Suprapubic skin (tissue), 4 donors: ENCODE measurements around the gene ACSS1.

ENCODE experiments used
- POLR2A ChIP-seq, 2 donors: fragments of 450-650 bp; IDR thresholded peaks; one replicate each; pipeline ENCODE4 v1.6.1; 2017; ENCODE audit warnings: antibody characterized with exemption in 2 of 2, mild to moderate bottlenecking in 2 of 2, moderate library complexity in 2 of 2
- POLR2AphosphoS5 ChIP-seq, 3 donors: sonication (generic); formaldehyde crosslinking; IDR thresholded peaks; one replicate each; pipeline ENCODE4 v1.6.1; 2017; ENCODE audit warnings: antibody characterized with exemption in 3 of 3
- TF ChIP-seq, protein P1 (sequence below), 2 donors: fragments of 200-600 bp in 1 of 2; fragments of 450-650 bp in 1 of 2; sonication (generic) in 1 of 2; IDR thresholded peaks; one replicate each; pipeline ENCODE4 v1.5.1; 2016 to 2019; ENCODE audit warnings: antibody characterized with exemption in 2 of 2, mild to moderate bottlenecking in 1 of 2, moderate library complexity in 1 of 2

DNA sequence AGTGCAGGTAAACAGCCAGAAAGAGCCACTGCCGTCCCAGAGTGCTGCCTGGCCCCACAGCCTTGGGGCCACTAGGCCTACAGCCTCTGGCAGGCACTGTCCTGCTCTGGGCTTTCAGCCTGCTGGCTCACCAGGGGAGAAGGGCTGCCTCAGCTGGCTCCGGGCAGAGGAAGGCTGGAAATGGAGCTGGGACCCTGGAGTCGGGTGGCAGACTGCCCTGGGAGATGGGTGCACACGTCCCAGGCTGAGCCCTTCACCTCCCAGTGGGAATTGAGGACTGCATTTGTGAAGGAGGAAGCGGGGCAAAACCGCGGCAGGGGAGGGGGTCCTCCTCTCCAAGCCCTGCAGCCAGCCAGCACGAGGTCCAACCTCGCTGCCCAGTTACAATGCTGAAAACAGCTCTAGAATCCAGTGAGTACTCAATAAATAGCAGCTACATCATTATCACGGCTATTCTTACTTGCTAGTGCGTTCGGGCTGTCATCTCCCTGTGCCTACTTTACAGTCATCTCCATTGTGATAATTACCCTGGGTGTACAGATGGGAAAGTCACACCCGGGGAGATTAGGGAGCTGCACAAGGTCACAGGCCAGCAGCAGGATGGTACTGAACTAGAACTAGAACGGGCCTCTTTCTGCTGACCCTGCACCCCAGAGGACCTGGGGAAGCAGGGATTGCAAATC lies 13.1 kb downstream of the ACSS1 start:
- TF ChIP-seq, protein P1, sequence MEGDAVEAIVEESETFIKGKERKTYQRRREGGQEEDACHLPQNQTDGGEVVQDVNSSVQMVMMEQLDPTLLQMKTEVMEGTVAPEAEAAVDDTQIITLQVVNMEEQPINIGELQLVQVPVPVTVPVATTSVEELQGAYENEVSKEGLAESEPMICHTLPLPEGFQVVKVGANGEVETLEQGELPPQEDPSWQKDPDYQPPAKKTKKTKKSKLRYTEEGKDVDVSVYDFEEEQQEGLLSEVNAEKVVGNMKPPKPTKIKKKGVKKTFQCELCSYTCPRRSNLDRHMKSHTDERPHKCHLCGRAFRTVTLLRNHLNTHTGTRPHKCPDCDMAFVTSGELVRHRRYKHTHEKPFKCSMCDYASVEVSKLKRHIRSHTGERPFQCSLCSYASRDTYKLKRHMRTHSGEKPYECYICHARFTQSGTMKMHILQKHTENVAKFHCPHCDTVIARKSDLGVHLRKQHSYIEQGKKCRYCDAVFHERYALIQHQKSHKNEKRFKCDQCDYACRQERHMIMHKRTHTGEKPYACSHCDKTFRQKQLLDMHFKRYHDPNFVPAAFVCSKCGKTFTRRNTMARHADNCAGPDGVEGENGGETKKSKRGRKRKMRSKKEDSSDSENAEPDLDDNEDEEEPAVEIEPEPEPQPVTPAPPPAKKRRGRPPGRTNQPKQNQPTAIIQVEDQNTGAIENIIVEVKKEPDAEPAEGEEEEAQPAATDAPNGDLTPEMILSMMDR (IDR thresholded peaks at IDR 0.05), result no peak
- TF ChIP-seq POLR2A (IDR thresholded peaks at IDR 0.05), result no peak
- TF ChIP-seq POLR2AphosphoS5 (IDR thresholded peaks at IDR 0.05), result no peak
